HFF-Myc (cell line): ENCODE data around the gene NR1H2.

ENCODE experiments used
- DNase-seq: peaks from one replicate; pipeline ENCODE4 v3.0.0-alpha.2; 2011; ENCODE audit warnings: low read depth; ENCODE audit errors: extremely low read depth
- H3K4me3 ChIP-seq: replicated peaks from 2 replicates; pipeline ENCODE4 v1.5.1; 2011; ENCODE audit warnings: low read depth, mild to moderate bottlenecking, control low read depth, low read length
- TF ChIP-seq, protein P1 (sequence below): IDR thresholded peaks from 2 replicates; pipeline ENCODE4 v1.5.1; 2012; ENCODE audit warnings: mild to moderate bottlenecking, low read depth, low read length, control low read depth; ENCODE audit errors: missing control alignments

Gene NR1H2

DNA sequence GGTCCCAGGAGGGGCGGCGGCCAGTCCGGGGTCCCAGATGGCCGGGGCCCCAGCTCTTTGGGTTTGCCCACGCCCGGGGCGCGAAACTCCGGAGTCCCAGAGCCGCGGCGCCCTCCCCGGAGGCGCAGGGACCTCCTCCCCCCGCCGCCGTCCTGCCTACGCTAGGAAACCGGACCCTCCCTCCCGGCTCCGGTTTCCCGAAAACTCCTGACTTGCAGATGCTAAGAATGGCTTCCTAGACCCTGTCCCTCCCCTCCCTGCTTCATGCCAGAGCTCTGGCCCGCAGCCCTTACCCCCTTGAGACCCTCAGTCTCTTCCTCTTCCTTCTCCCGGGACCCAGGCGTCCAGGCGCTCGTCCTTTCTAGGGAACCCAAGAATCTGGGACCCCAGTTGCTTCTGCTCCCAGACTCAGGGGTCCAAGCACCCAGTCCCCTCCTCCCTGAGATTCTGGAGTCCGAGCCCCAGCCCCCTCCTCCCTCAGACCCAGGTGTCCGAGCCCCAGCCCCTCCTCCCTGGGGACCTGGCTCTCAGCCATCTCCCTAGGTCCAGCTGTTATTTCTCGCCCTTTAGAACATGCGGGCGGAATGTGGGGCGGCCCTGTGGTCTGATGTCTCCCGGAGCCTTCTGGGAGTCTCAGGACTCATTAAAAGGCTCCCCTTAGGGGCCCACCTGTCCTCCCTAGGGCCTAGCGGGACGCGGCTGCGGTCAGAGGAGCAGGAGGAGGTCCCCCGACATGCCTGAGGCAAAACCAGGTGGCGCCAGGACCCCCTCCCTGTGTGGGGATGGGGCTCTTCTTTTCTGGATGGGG is 56.2 kb downstream of the NR1H2 start, which contains the start of gene MYBPC2:
Gene MYBPC2 (plus strand): TSS at position 672 of the 808 bp plus-strand sequence. CDS start 62 bp downstream, at position 734.
- TF ChIP-seq, protein P1, sequence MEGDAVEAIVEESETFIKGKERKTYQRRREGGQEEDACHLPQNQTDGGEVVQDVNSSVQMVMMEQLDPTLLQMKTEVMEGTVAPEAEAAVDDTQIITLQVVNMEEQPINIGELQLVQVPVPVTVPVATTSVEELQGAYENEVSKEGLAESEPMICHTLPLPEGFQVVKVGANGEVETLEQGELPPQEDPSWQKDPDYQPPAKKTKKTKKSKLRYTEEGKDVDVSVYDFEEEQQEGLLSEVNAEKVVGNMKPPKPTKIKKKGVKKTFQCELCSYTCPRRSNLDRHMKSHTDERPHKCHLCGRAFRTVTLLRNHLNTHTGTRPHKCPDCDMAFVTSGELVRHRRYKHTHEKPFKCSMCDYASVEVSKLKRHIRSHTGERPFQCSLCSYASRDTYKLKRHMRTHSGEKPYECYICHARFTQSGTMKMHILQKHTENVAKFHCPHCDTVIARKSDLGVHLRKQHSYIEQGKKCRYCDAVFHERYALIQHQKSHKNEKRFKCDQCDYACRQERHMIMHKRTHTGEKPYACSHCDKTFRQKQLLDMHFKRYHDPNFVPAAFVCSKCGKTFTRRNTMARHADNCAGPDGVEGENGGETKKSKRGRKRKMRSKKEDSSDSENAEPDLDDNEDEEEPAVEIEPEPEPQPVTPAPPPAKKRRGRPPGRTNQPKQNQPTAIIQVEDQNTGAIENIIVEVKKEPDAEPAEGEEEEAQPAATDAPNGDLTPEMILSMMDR = no peak
- H3K4me3 ChIP-seq = peak within 1 kb of the TSS; percentile 38
- no peak for DNase-seq
